ENCODE results near the gene LORICRIN. TPM values are rescaled to one million over a fixed set of nuclear protein-coding genes. Genes with fewer than 3 reads are reported as not detected.

Gene LORICRIN
- polyA plus RNA-seq, 2 of the 4 experiments (the other 2 are of a cell fraction): not detected

DNA sequence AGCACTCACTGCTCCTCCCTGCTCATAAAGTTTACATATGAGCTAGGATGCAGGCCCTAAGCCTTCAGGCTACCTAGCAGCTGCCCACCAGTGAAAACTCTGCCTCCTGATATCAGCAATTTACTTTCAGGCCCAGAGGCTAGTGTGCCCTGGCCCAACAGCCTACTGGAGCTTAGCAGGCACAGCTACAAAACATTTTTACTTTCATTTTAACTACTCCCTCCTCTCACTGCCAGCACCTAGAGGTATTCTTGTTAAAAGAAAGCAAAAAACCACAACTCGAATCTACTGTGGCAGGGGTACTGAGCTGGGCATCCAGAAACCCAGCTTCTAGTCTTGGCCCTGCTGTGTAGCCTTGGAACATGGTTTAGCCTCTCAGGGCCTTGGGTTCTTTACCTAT, 5.8 kb upstream of the LORICRIN start:
- Histone ChIP-seq H3K27ac (no peak overlapping the region), H3K4me2 (no peak overlapping the region), H3K9me3 (no peaks in the 10 kb centered on the region), H3K4me1 (no peaks in the 10 kb centered on the region), H3K4me3 (no peak overlapping the region)
- ATAC-seq (no peak), FAIRE-seq (no peak), DNase-seq (ENCODE audit: low read depth in 1 of 2, low spot score in 1 of 2) (no peak)
- ChIA-PET POLR2A (no interaction called here), CTCF (interaction anchor here (1.1 to 2.1 kb wide), 2 partner anchors 23 to 46 kb away, joined by 3 to 5 read pairs; no protein-coding TSS in a partner anchor)
- TF ChIP-seq TP53 (CRISPR knock-in tag; IDR thresholded peaks at IDR 0.05): no peak
- no peak for TF ChIP-seq NFE2L2 (conservative IDR thresholded peaks at IDR 0.05; ENCODE audit: low read length)
- no peak for TF ChIP-seq CBX2 (IDR thresholded peaks at IDR 0.05; ENCODE audit: borderline replicate concordance, low read depth)
- TF ChIP-seq RCOR1 (IDR thresholded peaks at IDR 0.05; ENCODE audit: low read depth, low read length): no peak
- TF ChIP-seq, protein P1, sequence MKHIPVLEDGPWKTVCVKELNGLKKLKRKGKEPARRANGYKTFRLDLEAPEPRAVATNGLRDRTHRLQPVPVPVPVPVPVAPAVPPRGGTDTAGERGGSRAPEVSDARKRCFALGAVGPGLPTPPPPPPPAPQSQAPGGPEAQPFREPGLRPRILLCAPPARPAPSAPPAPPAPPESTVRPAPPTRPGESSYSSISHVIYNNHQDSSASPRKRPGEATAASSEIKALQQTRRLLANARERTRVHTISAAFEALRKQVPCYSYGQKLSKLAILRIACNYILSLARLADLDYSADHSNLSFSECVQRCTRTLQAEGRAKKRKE (CRISPR knock-in tag; IDR thresholded peaks at IDR 0.05; ENCODE audit: low read depth): no peak
- TF ChIP-seq RNF2 (IDR thresholded peaks at IDR 0.05; ENCODE audit: borderline replicate concordance, low read depth): no peak
- TF ChIP-seq HEYL (CRISPR knock-in tag; IDR thresholded peaks at IDR 0.05): no peak
- TF ChIP-seq, protein P2, sequence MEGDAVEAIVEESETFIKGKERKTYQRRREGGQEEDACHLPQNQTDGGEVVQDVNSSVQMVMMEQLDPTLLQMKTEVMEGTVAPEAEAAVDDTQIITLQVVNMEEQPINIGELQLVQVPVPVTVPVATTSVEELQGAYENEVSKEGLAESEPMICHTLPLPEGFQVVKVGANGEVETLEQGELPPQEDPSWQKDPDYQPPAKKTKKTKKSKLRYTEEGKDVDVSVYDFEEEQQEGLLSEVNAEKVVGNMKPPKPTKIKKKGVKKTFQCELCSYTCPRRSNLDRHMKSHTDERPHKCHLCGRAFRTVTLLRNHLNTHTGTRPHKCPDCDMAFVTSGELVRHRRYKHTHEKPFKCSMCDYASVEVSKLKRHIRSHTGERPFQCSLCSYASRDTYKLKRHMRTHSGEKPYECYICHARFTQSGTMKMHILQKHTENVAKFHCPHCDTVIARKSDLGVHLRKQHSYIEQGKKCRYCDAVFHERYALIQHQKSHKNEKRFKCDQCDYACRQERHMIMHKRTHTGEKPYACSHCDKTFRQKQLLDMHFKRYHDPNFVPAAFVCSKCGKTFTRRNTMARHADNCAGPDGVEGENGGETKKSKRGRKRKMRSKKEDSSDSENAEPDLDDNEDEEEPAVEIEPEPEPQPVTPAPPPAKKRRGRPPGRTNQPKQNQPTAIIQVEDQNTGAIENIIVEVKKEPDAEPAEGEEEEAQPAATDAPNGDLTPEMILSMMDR (IDR thresholded peaks at IDR 0.05): no peak
- TF ChIP-seq FOSB (CRISPR knock-in tag; IDR thresholded peaks at IDR 0.05): no peak
- TF ChIP-seq HOXA7 (CRISPR knock-in tag; IDR thresholded peaks at IDR 0.05): no peak
- TF ChIP-seq NPAS2 (CRISPR knock-in tag; IDR thresholded peaks at IDR 0.05; ENCODE audit: borderline replicate concordance): no peak
- TF ChIP-seq ZFP36 (IDR thresholded peaks at IDR 0.05; ENCODE audit: borderline replicate concordance, partially characterized antibody): no peak
- TF ChIP-seq ZNF302 (CRISPR knock-in tag; IDR thresholded peaks at IDR 0.05): no peak
- TF ChIP-seq, protein P3, sequence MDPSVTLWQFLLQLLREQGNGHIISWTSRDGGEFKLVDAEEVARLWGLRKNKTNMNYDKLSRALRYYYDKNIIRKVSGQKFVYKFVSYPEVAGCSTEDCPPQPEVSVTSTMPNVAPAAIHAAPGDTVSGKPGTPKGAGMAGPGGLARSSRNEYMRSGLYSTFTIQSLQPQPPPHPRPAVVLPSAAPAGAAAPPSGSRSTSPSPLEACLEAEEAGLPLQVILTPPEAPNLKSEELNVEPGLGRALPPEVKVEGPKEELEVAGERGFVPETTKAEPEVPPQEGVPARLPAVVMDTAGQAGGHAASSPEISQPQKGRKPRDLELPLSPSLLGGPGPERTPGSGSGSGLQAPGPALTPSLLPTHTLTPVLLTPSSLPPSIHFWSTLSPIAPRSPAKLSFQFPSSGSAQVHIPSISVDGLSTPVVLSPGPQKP (IDR thresholded peaks at IDR 0.05; ENCODE audit: low read depth, low read length): no peak
- TF ChIP-seq ZC3H11A (IDR thresholded peaks at IDR 0.05): no peak
- TF ChIP-seq RFX5 (IDR thresholded peaks at IDR 0.05): no peak
- TF ChIP-seq CHD2 (IDR thresholded peaks at IDR 0.05; ENCODE audit: low read length, partially characterized antibody): no peak
- TF ChIP-seq, protein P4, sequence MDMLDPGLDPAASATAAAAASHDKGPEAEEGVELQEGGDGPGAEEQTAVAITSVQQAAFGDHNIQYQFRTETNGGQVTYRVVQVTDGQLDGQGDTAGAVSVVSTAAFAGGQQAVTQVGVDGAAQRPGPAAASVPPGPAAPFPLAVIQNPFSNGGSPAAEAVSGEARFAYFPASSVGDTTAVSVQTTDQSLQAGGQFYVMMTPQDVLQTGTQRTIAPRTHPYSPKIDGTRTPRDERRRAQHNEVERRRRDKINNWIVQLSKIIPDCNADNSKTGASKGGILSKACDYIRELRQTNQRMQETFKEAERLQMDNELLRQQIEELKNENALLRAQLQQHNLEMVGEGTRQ (IDR thresholded peaks at IDR 0.05): no peak
- TF ChIP-seq FOXS1 (CRISPR knock-in tag; IDR thresholded peaks at IDR 0.05): no peak
- TF ChIP-seq, protein P5, sequence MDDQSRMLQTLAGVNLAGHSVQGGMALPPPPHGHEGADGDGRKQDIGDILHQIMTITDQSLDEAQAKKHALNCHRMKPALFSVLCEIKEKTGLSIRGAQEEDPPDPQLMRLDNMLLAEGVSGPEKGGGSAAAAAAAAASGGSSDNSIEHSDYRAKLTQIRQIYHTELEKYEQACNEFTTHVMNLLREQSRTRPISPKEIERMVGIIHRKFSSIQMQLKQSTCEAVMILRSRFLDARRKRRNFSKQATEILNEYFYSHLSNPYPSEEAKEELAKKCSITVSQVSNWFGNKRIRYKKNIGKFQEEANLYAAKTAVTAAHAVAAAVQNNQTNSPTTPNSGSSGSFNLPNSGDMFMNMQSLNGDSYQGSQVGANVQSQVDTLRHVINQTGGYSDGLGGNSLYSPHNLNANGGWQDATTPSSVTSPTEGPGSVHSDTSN (IDR thresholded peaks at IDR 0.05): no peak
- WGBS (ENCODE audit: missing lambda C conversion rate): 7% methylated on average over 1 of the region's 1 CpG

DNA sequence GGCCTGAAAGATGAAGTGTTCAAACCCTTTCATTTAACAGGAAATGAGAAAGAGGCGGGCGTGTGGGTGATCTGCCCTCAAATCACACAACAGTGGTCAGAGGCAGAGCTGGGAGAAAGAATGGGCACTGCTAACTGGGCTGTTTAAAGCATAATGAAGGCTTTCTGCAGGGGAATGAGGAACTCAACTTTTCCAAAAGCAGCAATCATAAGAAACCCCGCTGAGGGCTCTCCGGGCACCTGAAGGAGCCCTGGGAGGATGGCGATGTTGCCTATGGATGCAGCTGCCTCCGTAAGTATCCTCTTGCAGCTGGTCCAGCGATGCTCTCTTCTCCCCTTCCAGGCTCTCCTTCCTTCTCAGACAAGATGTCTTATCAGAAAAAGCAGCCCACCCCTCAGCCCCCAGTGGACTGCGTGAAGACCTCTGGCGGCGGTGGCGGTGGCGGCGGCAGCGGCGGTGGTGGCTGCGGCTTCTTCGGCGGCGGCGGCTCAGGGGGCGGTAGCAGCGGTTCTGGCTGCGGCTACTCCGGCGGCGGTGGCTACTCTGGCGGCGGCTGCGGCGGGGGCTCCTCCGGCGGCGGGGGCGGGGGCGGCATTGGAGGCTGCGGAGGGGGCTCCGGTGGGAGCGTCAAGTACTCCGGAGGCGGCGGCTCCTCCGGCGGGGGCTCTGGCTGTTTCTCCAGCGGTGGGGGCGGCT, 1.2 kb downstream of the LORICRIN start:
- TF ChIP-seq, protein P4 (IDR thresholded peaks at IDR 0.05): no peak
- TF ChIP-seq, protein P6, sequence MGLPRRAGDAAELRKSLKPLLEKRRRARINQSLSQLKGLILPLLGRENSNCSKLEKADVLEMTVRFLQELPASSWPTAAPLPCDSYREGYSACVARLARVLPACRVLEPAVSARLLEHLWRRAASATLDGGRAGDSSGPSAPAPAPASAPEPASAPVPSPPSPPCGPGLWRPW (IDR thresholded peaks at IDR 0.05): no peak
- ChIA-PET POLR2A (no interaction called here), CTCF (no interaction called here)
- peak overlapping the region; percentile 85 for H3K4me2 ChIP-seq
- 0 out of 3 replicates have a peak, but pooled peaks cover 6% of the 10 kb centered on the region for H3K9me3 ChIP-seq
- ATAC-seq (no peak), FAIRE-seq (no peak), DNase-seq (ENCODE audit: low read depth in 1 of 2, low spot score in 1 of 2) (no peak)
- H3K4me1 ChIP-seq: no peaks in the 10 kb centered on the region
- 87% methylated on average over 23 of the region's 45 CpGs for WGBS (ENCODE audit: missing lambda C conversion rate)
- peak overlapping the region; percentile 45 for H3K4me3 ChIP-seq
- no peak overlapping the region; a peak in 1 of 6 replicates for H3K27ac ChIP-seq

Measured in A549 (cell line).